Heart right ventricle (tissue), 16 donors: ENCODE data around the gene NKAPL. TPM values are rescaled to one million over a fixed set of nuclear protein-coding genes. Genes with fewer than 3 reads are reported as not detected.
A peak's percentile ranks its signal among the peaks of the same experiment; 100 is the strongest.

Experiments used
- ATAC-seq, 8 donors: fragments of 200-7000 bp; cut with Tn5 transposase; one replicate each; pipeline ENCODE4 v1.9.1; 2020; ENCODE audit warnings: mild to moderate bottlenecking in 8 of 8, moderate library complexity in 8 of 8, moderate number of reproducible peaks in 1 of 8
- DNase-seq, 2 donors: peaks; one replicate each; pipeline ENCODE4 v3.0.0-alpha.2; 2020
- H3K27ac ChIP-seq, 10 donors: fragments of 200-600 bp; sonication (generic) in 2 of 10; one replicate each; pipeline versions ENCODE4 v1.5.0 to v1.8.0; 2020 to 2022; ENCODE audit warnings: mild to moderate bottlenecking in 3 of 10
- H3K27me3 ChIP-seq, 7 donors: fragments of 200-600 bp; one replicate each; pipeline ENCODE4 v1.8.0; 2021 to 2022; ENCODE audit warnings: mild to moderate bottlenecking in 2 of 7
- H3K36me3 ChIP-seq, 9 donors: fragments of 200-600 bp; sonication (generic) in 1 of 9; one replicate each; pipeline versions ENCODE4 v1.5.0 to v1.8.0; 2020 to 2022; ENCODE audit warnings: mild to moderate bottlenecking in 2 of 9
- H3K4me1 ChIP-seq, 9 donors: fragments of 200-600 bp; sonication (generic) in 1 of 9; one replicate each; pipeline versions ENCODE4 v1.5.0 to v1.8.0; 2020 to 2022; ENCODE audit warnings: mild to moderate bottlenecking in 4 of 9
- H3K4me3 ChIP-seq, 10 donors: fragments of 200-600 bp; sonication (generic) in 2 of 10; one replicate each; pipeline versions ENCODE4 v1.5.0 to v1.8.0; 2020 to 2022; ENCODE audit warnings: mild to moderate bottlenecking in 7 of 10, moderate library complexity in 2 of 10
- H3K9me3 ChIP-seq, 11 donors: fragments of 200-600 bp in 10 of 11; sonication (generic) in 2 of 11; one replicate each; pipeline versions ENCODE4 v1.5.0 to v1.8.0; 2013 to 2022; ENCODE audit warnings: mild to moderate bottlenecking in 2 of 11, control low read depth in 1 of 11, moderate library complexity in 1 of 11
- CTCF ChIP-seq, 9 donors: fragments of 200-600 bp; sonication (generic) in 2 of 9; IDR thresholded peaks; one replicate each; pipeline versions ENCODE4 v1.5.0 to v1.8.0; 2021 to 2022; ENCODE audit warnings: antibody characterized with exemption in 9 of 9, mild to moderate bottlenecking in 5 of 9, moderate library complexity in 1 of 9
- WGBS, 2 donors: extraction: QIAGEN DNeasy Blood & Tissue Kit; methylation state at CpG; one replicate each; pipeline ENCODE4 v1.1.7; 2013; ENCODE audit warnings: inconsistent platforms in 1 of 2; 5-methylcytosine and 5-hydroxymethylcytosine counted together
- intact Hi-C, 10 donors: fragments of 100-400 bp; cut with DNase I; formaldehyde crosslinking; loops; one replicate each; pipeline versions ENCODE4 v1.11.1 to v1.14.2; 2022
- polyA plus RNA-seq, 2 donors: library from polyadenylated mRNA; stranded (reverse); fragments of 200-250 nt; gene quantifications; one replicate each; pipeline ENCODE4 v1.2.3, GENCODE V29; 2013
- total RNA-seq, 10 donors: library from RNA; stranded (reverse); fragmentation: NEBNext Ultra II Directional in 3 of 10; extraction: Animal tissue kit (Norgen Biotek cat#: 25700) in 3 of 10; gene quantifications; one replicate each; pipeline versions ENCODE4 v1.2.1 to v1.2.4, GENCODE V29; 2021 to 2023
- donor health status: Arrhythmogenic right ventricular cardiomyopathy.
- donor health status: ischemic (EF 13 %, LVEDD 7.1; RV severe dilation, severe dysfunction).
- donor health status: healthy with polysubstance abuse.
- donor health status: DM: no; HTN: yes; CAD: no.
- donor health status: DM: no; HTN: no; CAD: no.
- donor health status: ischemic (EF 25% LVEDD 6.9; RV normal size, moderate dysfunction).
- donor health status: ischemic (EF 25% LVEDD 5.7; RV mildly dilated, moderate dysfunction).
- donor health status: healthy.
- donor health status: DM: yes; HTN: yes; CAD: no.
- donor health status: Ischemic cardiomyopathy.
- donor health status: ischemic (EF 35%, LVEDD 5.7; RV mildly dilated, moderate dysfunction).
- donor health status: nonischemic (EF 11% LVEDD 7.7; RV severe dilation, severe dysfunction).
- donor health status: DM: yes; HTN: yes; CAD: no.
- donor health status: PGD.
- donor health status: ischemic (EF 29% LVEDD 5.4; RV normal size, mild dysfunction).
- donor health status: nonischemic (EF 23%, LVEDD 6.1; RV moderate dilation, normal function).

NKAPL gene
- total and polyA plus RNA-seq, 12 donors, result 2.7 to 9.7 (median 6.7) TPM

GRCh38 chr6:28266563-28266961 is 7.5 kb downstream of the NKAPL start:
- intact Hi-C loops, result loop anchor here in 5 of 10 donors (1.0 to 10.0 kb wide), 6 partner anchors 14 to 129 kb away; partner anchors contain the start of genes ZSCAN31 (in 2 of the 5) and ZKSCAN4 (in 1 of the 5)
- ATAC-seq, result no peak
- no peaks in the 10 kb centered on the region for H3K27me3 ChIP-seq
- no peaks in the 10 kb centered on the region for H3K9me3 ChIP-seq
- H3K4me3 ChIP-seq, result peak overlapping the region; percentile 48 to 90 (median 80)
- WGBS, 2 donors, result 11 to 13% methylated on average over 5 of the region's 5 CpGs
- no peak for TF ChIP-seq CTCF (IDR thresholded peaks at IDR 0.05)
- H3K36me3 ChIP-seq, result peaks cover 0 to 8% (median 0%) of the 10 kb centered on the region in 9 donors
- DNase-seq, result no peak
- peak overlapping the region; percentile 67 to 97 (median 84) for H3K27ac ChIP-seq
- H3K4me1 ChIP-seq, result peaks cover 0 to 37% (median 18%) of the 10 kb centered on the region in 9 donors

- H3K4me1 ChIP-seq, result peaks cover 0 to 37% (median 18%) of the 10 kb centered on the region in 9 donors
- DNase-seq (peak; percentile 87 to 91), ATAC-seq (peak; percentile 95 to 99 (median 98))
- no peaks in the 10 kb centered on the region for H3K27me3 ChIP-seq
- no peak for TF ChIP-seq CTCF (IDR thresholded peaks at IDR 0.05)
- peaks cover 0 to 14% (median 5%) of the 10 kb centered on the region in 9 donors for H3K36me3 ChIP-seq
- intact Hi-C loops, result loop anchor here in 5 of 10 donors (1.0 to 10.0 kb wide), 7 partner anchors 8 to 130 kb away; partner anchors contain the start of genes ZSCAN31 (in 2 of the 5), NKAPL (in 1 of the 5) and ZKSCAN4 (in 1 of the 5)
- H3K4me3 ChIP-seq, result peak within 1 kb of the TSS; percentile 48 to 90 (median 80)
- 0 to 1% methylated on average over 32 of the region's 32 CpGs for WGBS, 2 donors
- peak within 1 kb of the TSS; percentile 67 to 97 (median 84) for H3K27ac ChIP-seq
- H3K9me3 ChIP-seq, result no peaks in the 10 kb centered on the region
These were observed 8.0 kb downstream of the NKAPL start, which contains the start of gene ZSCAN26 for GRCh38 chr6:28266962-28267694. TSS of gene ZSCAN26 (plus strand) at chr6:28267143. CDS start at chr6:28271920, 4,777 bp downstream.

GRCh38 chr6:28267695-28268059 is 8.6 kb downstream of the NKAPL start:
- Histone ChIP-seq H3K36me3 (peaks cover 0 to 19% (median 9%) of the 10 kb centered on the region in 9 donors), H3K27me3 (no peaks in the 10 kb centered on the region), H3K4me1 (peaks cover 0 to 37% (median 18%) of the 10 kb centered on the region in 9 donors), H3K4me3 (peak overlapping the region; percentile 48 to 90 (median 80)), H3K27ac (peak overlapping the region in 9 of 10 donors; percentile 76 to 97 (median 85)), H3K9me3 (no peaks in the 10 kb centered on the region)
- 0 to 14% methylated on average over 1 of the region's 1 CpG for WGBS, 2 donors
- DNase-seq (no peak), ATAC-seq (no peak)
- TF ChIP-seq CTCF (IDR thresholded peaks at IDR 0.05), result no peak
- intact Hi-C loops, result loop anchor here in 5 of 10 donors (1.0 to 10.0 kb wide), 6 partner anchors 8 to 130 kb away; partner anchors contain the start of genes ZSCAN31 (in 2 of the 5) and NKAPL (in 1 of the 5)

GRCh38 chr6:28269492-28269891 is 10.4 kb downstream of the NKAPL start:
- peak in 1 of 8 donors; percentile 39 for ATAC-seq
- Histone ChIP-seq H3K9me3 (no peaks in the 10 kb centered on the region), H3K4me3 (no peak overlapping the region), H3K36me3 (peaks cover 0 to 37% (median 27%) of the 10 kb centered on the region in 9 donors), H3K4me1 (peaks cover 0 to 44% (median 18%) of the 10 kb centered on the region in 9 donors), H3K27me3 (no peaks in the 10 kb centered on the region), H3K27ac (peak overlapping the region in 1 of 10 donors; percentile 27)
- no peak for DNase-seq
- intact Hi-C loops, result loop anchor here in 5 of 10 donors (5.0 to 10.0 kb wide), 5 partner anchors 68 to 132 kb away; partner anchors contain the start of gene ZSCAN31 (in 2 of the 5)
- TF ChIP-seq CTCF (IDR thresholded peaks at IDR 0.05), result no peak
